Renal pelvis (tissue), 4 donors: Measurements from ENCODE around the gene EGFLAM. TPM values are rescaled to one million over a fixed set of nuclear protein-coding genes. Genes with fewer than 3 reads are reported as not detected.
A peak's percentile ranks its signal among the peaks of the same experiment; 100 is the strongest.

Source experiments
- DNase-seq: peaks from one replicate; pipeline ENCODE4 v3.0.0-alpha.2; 2013
- polyA plus RNA-seq, 3 donors: library from polyadenylated mRNA; unstranded; fragments of 120-200 nt; gene quantifications; one replicate each; pipeline ENCODE4 v1.2.1, GENCODE V29; 2013; ENCODE audit not compliant: insufficient read length in 3 of 3

Gene EGFLAM
- polyA plus RNA-seq, 3 donors = 8.5 to 10.6 (median 8.8) TPM

DNA sequence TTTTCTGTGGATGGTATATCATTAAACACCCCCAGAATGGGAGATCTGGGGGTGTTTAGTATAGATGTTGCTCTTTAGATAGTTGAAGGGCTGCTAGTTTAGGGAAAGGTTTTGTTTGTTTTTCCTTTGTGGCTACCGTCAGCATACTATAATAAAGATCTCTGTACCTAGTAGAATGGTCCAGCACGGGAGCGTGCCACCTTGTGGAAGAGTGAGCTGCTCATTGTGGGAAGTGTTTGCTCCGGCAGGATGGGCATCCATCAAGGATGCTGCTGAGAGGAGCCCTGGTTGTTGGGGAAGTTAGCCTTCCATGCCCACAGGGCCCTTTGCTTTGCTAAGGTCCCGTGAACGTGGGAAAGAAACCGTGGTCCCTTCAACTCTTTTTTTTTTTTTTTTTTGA lies 185.0 kb downstream of the EGFLAM start:
- DNase-seq = no peak

DNA sequence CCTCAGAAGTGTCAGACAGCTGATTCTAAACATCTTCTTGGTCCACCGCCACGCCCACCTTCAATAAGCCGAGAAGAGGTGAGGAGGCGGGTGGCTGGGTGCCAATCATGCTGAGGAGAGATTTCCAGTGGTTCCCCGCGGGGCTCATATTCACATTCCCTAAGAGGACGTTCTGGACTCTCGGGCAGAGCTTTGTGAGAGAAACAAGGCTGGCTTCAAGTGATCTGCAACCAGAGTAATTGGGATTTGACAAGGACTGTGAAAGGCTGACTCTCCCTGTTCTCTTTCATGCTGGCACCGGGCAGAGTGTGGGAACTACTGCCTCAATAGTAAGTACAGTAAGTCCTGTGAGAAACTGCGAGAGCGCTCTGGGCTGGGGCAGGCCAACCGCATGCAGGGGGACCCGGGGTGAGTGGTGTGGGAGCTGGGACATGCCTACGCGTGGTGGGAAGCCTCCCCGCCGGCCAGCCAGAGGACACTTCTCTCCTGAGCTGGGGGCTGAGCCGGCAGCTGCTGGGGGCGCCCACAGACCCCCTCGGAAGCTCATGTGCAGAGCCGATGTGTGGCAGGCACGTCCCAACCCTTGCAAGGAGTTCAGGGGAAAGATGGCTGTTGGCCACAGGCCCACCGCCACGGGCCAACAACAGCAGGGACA lies 187.1 kb downstream of the EGFLAM start:
- DNase-seq = no peak

DNA sequence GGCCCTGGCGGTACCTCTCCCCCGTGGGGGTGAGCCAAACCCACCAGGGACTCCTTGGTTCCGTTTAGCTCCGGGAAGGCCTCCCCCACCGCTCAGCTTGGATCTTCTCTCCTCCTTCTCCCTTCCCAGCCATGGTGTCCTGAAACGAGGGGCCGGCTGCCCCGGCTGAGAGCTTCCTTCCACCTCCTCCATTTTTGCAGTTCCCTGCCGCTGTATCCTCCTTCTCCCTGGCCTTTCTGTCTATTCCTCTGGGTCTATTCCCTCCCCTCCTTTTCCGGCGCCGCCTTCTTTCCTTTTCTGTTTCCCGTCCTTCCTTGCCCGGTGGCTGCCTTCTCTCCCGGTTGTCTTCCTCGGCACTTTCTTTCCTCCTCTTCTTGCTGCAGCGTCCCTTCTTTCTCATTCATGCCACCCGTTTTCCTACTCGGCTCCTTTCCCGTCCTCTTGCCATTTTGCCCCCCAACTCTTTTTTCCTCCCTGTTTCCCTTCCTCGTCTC lies 187.7 kb downstream of the EGFLAM start:
- no peak for DNase-seq

DNA sequence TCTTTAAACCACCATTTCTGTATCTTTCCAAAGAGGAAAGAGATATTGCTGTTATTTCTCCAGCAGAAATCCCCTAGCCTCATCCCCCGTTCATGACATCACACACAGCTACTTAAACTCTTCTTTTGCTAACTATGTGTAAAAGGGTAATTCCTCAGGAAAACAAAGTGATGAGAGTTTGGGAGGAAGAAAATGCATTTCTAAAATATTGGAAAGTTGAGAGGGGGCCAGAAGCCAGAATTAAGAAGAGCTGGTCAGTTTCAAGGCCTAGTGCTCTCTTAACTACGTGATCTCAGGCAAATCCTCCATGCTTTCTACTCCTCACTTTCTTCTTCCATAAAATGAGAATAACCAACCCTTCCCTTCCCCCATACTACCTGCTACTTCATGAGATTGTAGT lies 188.7 kb downstream of the EGFLAM start:
- DNase-seq = no peak

DNA sequence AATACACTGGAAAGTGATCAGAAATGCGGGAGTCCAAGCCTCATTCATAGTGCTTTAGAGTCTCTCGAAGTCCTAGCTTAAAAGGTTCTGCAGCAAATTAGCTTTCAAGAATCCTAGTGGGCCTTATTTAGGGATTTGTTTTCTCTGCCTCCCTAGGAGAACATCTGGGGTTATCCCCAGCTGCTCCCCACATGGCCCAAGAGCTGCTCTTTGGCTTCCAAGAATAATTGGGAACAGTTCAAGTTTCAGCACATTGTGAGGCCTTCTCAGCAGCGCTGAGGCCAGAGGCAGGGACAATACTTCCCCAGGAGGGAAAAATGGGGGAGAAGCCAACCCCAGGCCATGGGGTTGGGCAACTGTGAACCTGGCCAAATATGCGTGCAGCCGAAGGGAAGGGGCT lies 189.4 kb downstream of the EGFLAM start:
- DNase-seq = no peak

DNA sequence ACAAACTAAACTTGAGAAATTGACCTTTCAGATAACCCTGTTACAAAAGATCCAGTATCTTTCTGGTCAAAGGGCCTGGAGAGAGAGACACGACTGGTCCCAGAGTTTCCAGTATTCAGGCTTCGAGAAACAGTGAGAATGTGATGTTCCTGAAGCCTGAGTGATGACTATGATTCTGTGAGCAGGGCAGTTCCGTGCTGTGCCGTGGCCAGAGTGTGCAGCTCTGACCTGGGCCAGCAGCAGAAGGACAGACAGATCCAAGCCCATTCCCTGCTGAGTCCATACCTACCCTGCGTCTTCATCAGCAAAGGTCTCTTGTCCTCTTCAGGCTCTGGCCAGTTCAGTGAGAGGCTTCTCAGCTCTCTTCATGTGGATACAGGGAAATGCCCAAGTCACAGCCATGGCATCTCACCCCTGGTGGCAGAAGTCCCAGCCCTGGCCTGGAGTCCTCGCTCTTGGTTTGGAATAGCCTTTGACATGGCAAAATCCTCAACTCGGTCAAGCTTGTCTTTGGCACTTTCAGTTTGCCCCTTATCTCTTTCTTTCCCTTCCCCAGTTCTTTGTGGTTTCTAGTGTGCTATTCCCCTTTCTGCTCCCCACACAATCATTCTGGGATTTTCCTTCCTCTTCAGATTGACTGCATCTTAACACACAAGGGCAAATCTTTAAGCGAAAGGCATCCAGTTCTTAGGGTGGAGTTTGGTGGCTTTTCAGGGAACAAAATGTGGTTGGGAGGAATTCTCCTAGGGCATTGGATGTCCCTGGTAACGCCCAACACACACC lies 190.4 kb downstream of the EGFLAM start:
- no peak for DNase-seq

DNA sequence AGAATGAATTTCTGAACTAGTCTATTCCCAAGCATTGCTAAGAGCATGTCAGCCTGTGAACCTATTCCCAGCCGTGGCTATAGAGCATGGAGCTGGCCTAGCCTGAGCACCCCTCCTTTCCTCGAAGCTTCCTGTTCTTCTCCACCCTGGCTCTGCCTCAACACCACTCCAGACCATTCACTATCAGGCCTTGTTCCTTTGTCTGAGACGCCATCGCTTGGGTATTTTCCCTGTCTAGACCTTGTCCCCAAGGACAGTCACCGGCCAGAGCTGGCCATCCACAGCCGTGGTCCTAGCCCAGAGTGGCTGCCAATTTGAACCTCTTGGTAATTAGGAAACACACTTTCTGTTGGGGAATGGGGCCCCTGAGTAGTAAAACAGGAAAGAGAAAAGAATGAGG lies 192.3 kb downstream of the EGFLAM start:
- no peak for DNase-seq

DNA sequence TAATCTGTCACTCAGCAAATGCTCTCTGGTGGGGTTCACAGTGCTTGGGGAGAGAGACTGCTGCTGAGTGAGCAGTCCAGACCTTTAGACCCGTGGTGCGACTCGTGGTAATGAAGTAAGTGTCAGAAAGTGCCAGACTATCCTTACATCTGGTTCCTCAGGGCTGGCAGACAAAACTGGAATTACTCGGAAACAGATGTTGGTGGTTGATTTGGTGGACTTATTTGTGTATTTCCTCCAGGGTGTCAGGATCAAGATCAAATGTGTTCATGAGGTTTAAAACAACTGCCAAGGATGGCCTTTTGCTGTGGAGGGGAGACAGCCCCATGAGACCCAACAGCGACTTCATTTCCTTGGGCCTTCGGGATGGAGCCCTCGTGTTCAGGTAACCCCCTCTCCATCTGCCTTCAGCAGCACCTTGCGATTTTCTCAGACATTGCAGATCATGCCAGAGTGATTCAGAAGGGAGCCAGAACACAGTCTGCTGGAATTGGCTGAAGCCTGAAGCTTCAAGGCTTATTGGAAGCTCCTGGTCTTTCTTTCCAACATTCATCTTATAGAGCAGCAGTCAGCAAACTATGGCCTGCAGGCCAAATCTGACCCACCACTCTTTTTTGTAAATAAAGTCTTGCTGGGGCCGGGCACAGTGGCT lies 192.8 kb downstream of the EGFLAM start:
- DNase-seq = no peak

DNA sequence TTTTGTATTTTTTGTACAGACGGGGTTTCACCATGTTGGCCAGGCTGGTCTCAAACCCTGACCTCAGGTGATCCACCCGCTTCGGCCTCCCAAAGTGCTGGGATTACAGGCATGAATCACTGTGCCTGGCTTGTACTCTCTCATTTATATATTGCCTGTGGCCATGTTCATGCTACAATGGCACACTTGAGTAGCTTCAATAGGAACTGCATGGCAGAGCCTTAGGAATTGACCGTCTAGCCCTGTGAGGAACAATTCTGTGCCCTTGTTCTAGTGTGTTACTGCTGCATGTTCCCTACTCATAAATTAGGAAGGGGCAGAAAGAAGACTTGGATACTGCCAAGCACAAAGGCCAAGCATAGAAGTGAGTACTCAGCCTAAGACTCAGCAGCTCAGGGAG lies 193.8 kb downstream of the EGFLAM start:
- DNase-seq = no peak

DNA sequence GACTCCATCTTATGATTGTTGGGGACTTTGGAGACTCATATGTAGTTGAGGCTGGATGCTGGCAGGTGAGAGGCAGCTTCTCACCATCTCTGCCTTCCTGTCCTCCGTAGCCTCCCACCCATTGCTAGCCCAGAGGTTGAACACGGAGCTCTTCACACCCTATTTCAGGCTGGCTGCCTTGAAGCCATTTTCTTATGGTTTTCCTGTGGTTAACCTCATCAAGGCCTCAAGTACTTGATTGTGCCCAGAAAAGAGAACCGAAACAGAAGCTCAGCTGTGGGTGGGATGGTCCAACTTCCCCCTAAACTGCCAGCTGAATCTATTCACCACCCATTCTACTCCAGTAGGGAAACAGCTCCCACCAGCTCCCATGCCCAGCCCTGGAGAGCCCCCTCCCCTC lies 195.1 kb downstream of the EGFLAM start:
- DNase-seq = no peak

DNA sequence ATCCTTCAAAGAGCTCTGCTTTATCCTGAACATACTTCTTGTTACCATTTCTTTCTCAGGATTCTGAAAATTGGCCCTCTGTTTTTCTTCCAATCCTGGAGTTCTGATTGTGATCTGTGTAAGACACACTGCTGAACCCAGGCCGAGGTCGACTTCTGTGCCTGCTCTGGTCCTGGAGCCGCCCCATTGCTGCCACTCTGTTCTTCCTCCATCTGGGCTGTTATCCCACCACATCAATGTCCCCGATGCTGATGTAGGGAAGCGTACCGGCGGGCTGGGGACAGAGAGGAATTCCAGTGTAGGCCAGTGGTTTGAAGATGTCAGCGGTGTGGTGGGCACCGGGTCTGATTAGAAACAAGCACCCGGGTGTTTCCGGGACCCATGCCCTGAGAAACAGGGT lies 195.6 kb downstream of the EGFLAM start:
- DNase-seq = no peak

DNA sequence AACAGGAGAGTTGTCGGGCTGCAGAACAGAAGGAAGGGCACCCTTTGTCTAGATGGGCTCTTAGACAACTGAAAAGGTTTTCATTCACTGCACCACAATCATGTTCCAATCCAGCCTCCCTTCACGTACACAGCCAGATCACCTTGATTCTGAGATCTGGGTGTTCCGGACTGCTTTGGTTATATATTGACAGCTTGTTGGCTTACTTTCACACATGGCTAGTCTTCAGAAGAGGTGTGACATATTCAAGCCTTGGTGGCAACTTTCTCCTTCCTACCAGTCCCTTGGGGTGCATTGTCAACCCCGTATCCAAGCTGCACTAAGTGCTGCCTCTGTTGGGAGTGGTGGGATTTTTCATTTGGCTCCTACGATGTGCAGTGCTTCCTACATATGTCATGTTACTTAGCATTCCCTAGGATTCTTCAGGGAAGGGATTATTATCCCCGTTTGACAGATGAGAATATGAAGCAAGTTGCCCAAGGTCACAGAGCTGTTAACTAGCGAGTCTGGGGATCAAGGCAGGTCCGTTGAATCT lies 197.5 kb downstream of the EGFLAM start:
- no peak for DNase-seq

DNA sequence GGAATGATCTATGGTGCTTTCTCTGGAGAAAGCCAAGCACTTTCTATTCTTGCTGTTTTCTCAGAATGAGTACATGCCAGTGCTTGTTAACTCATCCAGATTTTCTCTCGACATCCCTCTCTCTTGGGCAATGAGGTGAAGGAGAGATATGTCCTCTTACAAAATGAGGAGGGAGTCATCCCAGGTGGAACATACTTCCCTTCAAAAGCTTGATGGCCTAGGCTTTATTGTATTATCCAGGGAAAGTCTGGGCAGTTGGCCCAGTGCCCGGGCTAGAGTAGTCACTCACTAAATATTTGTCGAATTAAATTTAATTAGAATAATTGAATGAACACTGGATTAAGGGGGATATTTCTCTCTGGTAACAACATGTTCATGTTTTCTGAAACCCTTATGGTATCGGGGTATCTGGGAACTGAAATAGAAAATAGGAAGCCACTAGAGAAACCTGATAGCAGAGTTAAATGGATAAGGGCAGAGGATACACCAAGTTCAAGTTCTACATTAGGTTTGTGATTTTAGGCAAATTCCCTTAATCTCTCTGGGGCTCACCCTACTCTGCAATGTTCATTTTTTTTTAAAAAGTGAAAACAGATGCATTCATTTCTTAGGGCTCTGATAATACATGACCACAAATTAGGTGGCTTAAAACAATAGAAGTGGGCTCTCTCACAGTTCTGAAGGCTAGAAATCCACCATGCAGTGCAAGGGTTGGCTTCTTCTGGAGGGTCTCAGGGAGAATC lies 198.5 kb downstream of the EGFLAM start:
- DNase-seq = no peak

DNA sequence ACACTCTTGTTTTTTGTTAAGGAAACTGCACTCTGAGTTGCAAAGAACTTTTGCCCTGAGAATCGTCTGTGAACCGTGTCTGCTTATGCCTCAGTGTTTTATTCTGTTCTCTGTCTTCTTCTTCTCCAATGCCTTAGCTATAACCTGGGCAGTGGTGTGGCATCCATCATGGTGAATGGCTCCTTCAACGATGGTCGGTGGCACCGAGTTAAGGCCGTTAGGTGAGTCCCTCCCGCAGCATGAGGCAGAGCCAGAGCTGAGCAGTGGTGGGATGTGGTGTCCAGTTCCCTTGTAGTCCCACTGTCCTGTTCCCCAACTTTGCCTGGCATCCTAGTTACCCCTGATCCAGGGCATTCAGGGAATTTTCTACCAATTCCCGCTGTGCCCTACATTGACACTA lies 199.8 kb downstream of the EGFLAM start:
- no peak for DNase-seq

DNA sequence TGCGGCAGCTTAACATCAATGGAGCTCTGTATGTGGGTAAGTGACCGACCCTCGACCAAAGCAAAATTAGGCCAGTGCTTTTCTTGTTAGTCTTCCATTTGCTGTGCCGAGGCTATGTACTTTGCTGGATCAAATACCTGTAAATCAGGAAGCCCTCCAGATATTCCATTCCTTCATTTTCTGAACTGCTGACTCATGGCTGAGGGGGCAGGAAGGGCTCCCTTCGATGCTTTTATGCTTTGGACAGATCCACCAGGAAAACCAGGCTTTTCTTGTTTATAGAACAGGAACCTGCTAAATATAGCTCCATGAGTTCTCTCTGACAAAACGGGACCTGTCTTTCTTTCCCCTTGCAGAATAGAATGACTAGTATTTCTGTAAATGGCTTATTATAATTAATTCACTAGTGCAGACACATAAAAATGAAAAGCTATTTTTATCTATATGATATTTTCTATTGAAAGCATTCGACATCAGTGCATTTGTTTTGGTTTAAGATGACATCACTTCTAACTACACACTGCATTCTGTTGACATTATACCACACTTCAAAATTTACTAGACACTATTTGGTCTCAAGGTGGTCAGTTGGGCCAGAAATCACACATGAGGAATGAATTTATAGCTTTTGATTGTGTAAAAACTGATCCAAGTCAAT lies 204.7 kb downstream of the EGFLAM start:
- no peak for DNase-seq

DNA sequence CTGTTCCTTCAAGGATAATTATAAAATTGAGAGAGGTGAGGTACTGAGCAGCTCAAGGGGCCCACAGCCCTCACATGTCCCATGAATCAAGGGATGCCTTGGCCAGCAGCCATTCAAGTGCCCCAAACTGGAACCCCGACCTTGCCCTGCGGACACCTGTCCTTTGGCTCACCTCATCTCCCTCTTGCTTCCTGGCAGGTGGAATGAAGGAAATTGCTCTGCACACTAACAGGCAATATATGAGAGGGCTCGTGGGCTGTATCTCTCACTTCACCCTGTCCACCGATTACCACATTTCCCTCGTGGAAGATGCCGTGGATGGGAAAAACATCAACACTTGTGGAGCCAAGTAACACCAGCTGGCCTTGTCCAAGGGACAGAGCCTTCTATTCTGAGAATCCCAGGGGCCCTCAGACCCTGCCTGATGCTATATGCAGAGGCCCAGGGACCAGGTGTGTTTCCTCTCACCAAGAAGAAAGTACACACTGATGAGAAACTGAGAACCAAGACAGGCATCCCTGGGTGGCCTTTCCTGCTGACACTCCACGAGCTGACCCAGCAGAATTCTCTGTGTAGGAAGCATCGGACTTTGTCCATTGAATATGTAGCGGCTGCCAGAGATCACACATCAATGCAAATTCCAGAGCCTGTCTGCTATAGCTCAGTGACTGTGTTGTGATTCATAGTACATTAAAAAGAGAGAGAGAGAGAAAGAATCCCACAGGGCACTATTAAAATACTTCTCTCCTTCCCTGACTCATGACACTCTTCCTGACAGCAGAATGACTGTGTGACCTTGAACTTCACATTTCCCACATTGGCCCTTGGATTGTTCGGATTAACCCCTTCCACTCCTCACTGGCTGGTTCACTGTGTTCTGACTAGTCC lies 205.5 kb downstream of the EGFLAM start:
- DNase-seq = peak; percentile 79

DNA sequence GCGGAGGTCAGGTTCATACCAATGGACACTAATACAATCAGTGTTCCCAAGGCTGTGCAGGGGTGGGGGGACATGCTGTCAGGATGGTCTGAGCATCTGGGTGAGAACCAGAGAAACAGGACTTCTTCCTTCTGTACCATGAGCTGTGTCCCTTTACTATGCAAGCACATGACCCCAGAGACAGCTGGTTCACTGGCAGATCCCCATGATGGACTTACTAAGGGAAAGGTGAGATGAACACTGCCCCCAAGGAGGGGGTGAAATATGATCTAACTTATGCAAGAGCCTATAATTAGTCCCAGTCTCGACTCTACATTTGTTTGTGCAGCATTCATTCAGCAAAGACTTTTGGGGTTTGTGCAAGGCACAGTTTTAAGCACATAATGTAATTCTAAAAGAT lies 206.7 kb downstream of the EGFLAM start:
- no peak for DNase-seq

DNA sequence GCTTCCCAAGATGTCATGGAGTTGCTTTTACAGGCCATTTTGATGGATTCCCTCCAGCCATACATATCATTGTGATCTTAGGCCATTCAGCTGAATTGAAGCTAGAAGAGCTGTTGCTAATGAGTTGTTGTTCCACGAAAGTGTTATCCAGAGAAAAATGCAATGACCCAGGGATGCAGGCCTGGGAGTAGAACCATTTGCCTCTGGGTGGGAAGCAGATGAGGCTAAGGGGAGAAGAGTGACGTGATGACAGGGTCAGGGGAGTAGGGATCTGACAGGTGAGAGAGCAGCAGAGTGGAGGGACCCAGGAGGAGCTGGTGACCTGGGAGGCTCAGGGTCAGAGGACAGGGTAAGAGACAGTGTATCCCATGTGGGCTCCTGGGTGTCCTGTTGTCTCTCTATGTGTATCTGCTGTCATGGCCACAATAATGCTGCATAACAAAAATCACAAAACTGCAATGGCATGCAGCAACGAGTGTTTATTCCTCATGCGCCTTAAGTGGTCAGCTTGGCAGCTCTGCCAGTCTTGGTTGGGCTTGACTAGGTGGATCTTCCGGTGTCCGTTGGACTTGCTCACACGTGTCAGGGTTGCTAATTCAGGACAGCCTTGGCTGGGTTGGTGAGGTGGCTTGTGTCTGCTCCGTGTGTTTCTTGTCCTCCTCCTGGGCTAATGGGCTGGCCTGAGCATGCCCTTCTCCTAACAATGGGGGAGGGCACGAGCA lies 207.5 kb downstream of the EGFLAM start:
- no peak for DNase-seq

DNA sequence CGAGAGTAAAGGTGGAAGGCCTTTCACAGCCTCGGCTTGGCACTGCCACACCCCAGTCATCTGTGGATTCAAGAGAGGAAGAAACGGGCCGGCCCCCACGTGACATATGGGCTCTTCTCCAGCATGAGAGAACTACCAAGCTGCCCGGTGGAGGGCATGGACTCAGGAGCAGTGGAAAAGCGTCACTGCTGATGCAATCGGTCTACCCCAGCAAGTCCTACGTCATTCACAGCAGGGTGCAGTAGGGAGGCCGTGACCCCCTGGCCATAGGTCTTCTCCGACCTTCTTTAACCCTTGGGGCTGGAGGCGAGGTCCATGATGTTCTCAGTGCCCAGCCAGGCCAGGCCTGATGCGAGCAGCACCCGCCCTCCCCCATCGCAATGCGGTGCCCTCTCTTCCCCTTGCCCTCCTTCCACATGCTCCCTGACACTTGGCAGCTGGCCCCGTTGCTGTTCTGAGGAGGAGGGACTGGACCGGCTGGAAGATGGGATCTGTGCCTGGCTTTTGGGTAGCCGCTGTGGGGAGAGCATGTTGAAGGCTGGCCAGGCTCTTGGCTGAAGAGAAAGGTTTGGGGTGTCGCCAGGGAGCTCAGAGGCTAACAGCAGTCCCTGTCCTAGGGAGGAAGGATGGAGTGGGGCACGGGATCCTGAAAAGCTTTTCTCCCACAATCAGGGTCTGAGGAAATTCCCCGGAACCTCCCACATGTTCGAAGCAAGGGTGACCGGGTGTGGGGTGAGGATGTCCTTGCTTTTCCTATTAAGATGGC lies 208.2 kb downstream of the EGFLAM start:
- DNase-seq = no peak
